RKO (cell line): ENCODE results near the gene ZDHHC5.

Source experiments
- DNase-seq: peaks from one replicate; pipeline ENCODE4 v3.0.0-alpha.2; 2016; ENCODE audit warnings: low spot score

ZDHHC5 gene, protein sequence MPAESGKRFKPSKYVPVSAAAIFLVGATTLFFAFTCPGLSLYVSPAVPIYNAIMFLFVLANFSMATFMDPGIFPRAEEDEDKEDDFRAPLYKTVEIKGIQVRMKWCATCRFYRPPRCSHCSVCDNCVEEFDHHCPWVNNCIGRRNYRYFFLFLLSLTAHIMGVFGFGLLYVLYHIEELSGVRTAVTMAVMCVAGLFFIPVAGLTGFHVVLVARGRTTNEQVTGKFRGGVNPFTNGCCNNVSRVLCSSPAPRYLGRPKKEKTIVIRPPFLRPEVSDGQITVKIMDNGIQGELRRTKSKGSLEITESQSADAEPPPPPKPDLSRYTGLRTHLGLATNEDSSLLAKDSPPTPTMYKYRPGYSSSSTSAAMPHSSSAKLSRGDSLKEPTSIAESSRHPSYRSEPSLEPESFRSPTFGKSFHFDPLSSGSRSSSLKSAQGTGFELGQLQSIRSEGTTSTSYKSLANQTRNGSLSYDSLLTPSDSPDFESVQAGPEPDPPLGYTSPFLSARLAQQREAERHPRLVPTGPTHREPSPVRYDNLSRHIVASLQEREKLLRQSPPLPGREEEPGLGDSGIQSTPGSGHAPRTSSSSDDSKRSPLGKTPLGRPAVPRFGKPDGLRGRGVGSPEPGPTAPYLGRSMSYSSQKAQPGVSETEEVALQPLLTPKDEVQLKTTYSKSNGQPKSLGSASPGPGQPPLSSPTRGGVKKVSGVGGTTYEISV

DNA sequence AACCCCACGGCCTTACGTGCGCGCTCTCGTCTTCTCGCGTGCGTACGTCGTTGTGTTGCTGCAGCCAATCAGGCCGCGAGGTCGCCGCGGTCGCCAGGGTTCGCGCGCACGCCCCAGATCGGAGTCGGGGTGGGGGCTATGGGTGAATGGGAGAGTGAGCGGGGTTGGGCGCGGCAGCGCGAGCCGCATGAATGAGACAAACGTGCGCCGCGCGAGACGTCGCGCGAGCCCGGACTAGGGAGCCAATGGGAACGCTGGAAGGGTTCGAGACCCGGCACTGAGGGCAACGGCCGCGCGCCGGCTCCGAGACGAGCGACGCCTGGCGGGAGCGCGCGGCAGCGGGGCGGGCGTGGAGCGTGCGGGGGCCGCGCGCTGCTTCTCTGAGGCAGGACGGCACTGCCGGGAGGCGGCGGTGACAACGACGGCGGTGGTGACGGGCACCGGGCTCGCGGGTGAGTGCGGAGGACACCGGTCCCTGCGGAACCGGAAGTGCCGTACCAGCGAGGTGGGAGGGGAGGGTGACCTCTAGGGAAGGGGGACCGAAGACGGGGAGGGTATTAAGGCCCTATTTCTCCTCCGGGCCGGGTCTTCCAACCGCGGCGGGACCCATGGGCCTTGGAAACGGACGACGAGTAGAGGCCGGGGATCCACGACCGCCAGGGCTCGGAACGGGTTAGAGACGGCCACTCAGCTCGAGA, at the start of gene ZDHHC5:
Gene ZDHHC5, plus strand, starts transcription at position 379 of the 698 bp plus-strand sequence. CDS start 4,977 bp downstream, outside the sequence.
- peak; percentile 98 for DNase-seq

DNA sequence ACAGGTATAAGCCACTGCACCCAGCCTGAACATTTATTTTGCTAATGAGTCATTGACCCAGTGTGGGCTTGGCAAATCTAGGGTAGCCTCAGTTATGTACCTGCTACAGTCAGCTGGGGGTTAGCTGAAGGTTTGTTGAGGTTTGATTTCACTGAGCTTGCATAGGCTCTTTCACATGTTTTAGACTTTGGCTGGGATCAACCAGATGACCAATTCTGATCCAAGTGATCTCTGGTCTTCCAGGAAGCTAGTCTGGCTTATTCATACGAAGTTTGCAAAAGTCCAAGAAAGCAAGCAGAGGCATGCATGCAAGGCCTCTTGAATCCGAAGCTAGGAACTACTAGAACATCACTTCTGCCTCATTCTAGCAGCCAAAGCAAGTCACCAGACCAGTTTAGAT, 49.5 kb upstream of the ZDHHC5 start:
- DNase-seq, result no peak

DNA sequence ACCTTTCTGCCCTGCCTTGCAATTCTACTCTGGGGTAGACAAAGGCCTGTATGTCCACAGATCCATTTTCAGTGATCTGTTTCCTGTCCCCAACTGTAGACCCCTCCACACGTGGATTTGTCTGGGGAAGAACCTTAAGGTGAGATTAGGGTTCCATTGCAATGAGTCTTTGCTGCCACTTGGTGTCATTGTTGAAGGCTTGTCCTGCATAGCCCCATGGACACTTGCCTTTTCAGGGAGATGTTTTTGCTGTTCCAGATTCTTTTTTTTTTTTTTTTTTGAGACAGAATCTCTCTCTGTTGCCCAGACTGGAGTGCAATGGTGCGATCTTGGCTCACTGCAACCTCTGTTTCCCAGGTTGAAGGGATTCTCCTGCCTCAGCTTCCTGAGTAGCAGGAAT, 48.6 kb upstream of the ZDHHC5 start:
- DNase-seq, result no peak

DNA sequence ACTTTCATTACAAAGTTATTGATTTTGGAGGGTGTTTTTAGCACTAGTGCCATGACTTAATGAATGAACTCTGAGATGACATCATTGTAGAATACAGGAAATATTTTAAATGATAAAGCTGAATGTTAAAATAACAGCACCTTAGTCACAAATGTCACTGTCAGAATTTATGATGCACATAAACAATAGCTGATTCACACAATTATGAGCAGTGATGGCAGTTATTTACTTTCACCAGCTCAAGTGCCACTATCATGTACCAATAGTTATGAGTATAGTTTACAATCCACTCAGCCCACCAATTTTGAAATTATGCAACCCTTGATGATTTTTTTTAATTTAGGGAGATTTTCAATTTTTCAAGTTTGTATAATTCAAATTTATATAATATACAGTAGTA, 47.4 kb upstream of the ZDHHC5 start:
- DNase-seq, result peak; percentile 14

DNA sequence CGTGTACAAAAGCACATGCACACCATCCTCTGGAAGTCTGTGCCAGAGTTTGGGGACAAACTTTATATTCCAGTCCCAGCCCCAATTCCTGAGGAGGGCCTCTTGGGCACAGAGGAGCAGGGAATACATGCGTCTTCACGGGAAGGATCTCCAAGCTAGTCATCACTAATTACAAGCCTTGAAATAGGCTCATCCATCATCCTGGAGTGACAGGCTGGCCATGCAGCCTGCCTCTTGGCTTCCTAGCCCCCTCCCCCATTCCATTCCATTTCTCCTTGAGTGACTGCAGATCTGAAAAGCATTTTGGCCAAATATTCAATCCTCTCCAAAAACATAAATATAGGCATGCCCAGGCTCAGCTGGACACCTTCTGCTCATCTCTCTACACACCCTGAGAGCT, 45.7 kb upstream of the ZDHHC5 start:
- no peak for DNase-seq

DNA sequence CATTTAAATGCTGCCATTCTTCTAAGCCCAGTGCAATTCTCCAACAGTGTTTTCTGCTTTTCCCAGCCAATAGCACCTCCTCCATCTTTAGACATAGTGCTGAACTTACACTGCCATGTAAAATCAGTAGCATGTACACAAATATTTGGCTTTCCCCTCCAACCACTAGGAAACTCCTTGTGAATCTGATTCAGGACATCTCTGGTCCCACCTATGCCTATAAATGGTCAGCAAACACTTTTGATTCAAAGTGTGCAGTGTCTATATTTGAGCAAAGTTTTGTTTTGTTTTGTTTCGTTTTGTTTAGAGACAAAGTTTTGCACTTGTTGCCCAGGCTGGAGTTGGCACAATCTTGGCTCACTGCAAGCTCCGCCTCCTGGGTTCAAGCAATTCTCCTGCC, 43.0 kb upstream of the ZDHHC5 start:
- no peak for DNase-seq

DNA sequence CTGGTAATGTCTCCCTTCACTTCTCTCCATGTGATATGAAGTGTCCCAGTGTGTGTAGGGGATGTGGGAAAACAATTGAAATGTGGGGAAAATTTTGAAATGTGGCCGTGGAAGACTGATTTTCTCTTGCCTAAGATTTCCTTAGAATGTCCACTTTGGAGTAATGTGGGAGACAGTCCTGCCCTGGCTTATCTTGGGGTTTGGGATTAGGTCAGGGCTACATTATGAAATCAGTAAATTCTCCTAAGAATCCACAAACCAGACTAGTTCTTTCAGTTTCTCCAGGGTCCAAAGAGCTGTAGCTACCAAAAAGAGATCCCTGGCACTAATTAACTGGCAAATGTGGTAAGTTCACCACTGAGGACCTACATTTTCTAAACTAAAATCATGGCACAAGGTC, 41.0 kb upstream of the ZDHHC5 start:
- DNase-seq, result no peak

DNA sequence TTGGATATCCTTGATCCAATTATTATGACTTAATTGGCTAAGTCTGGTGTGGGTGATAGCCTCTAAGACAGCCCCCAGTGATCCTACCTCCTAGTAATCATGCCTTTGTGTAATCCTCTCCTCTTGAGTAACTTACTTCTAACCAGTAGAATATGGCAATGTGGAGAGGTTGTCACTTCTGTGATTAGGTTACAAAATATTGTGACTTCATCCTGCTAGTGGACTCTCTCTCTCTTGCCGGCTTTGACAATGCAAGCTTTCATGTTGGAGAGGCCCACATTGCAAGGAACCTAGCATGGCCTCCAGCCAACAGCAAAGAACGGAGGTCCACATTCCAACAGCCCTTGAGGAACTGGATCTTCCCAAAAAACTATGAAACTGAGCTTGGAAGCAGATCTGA, 37.7 kb upstream of the ZDHHC5 start:
- no peak for DNase-seq

DNA sequence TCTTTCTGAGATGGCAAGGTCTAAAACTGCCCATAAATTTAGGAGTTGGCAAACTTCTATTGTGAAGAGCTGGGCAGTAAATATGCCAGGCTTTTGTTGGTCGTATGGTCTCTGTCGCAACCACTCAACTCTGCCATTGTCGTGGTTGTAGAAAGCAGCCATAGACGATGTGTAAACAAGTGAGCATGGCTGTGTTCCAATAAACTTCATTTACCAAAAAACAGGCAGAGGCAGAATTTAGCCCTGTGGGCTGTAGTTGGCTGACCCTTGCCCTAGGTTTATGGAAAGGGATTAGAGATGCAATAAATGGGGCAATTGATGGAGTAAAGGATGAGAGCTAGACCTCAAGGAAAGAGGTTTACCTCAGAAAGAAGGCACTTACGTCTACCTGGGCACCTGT, 35.8 kb upstream of the ZDHHC5 start:
- DNase-seq, result no peak

DNA sequence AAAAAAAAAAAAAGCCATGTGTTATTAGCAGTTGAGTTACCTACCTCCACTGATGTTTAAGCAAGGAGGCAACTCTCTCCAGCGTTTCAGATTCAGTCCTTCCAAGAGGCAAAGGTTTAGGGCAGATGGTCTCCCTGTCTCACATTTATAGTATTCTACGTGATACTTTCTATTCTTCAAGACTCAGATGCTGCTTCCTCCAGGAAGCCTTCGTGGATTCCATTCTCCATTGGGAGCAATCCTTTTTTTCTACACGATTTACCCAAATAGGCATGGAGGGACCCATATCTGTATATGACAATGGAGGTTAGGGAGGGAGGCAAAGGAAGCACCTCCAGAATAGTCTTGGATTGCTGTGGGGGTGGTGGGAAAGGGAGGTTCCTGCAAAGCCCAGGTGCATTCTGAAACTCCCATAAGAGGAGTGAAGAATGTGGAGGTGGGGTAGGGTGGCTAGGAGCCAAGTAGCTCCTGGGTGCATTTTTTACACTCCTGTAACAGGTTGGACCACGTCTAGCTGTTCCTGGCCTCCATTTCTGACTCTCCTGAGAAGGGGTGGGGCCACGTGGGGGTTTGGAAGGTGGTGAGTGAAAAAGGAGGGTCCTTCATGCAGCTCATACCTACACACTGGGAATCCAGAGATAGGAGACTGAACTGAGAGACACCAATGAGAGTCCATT, 34.4 kb upstream of the ZDHHC5 start:
- DNase-seq, result no peak

DNA sequence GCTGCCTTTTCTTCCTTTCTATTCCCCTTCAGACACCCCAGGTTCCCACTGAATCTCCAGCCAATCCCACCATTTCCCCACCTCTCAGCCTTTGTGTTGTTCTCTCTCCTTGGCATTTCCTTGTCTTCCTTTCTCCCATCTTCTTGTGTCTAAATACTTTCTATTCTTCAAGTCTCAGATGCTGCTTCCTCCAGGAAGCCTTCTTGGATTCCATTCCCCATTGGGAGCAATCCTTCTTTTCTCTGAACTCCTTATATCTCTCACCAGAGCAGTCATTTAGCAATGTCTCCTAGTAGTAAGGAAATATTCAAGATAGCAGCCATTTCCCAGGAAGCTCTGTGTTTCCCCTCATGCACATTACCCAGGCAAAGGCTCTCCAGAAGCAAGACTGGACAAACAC, 33.6 kb upstream of the ZDHHC5 start:
- no peak for DNase-seq

DNA sequence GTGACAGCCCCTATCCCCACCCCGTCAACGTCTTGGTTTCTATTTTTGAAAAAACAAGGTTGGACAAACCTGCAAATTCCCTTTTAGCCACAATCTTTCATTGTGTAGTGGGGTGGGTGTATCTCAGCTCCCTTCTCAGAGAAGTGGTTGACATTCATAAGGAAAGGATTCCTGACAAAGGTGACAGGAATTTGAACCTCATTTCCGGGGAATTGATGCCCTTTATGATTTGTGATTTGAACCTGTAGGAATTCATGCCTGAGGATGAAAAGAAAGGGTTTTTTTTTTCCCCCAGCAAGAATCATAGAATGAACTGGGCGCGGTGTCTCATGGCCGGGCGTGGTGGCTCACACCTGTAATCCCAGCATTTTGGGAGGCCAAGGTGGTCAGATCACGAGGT, 32.7 kb upstream of the ZDHHC5 start:
- DNase-seq, result no peak

DNA sequence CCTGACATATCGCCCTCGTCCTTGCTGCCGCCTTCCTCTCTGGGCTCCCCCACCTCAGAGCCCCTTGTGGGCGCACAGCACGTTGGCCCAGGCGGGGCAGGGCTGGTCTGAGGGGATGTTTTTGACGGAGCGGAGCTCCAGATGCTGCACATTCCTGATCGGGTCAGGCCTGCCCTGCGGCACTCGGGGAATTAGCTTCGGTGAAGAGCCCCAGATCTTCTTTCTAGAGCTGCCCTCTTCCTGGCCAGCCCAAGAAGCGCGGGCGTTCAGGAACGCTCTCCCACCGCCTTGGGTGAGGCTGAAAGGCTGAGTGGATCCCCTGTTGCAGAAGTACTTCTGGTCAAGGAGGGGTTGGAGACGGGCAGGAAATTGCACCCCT, 30.3 kb upstream of the ZDHHC5 start:
- no peak for DNase-seq

DNA sequence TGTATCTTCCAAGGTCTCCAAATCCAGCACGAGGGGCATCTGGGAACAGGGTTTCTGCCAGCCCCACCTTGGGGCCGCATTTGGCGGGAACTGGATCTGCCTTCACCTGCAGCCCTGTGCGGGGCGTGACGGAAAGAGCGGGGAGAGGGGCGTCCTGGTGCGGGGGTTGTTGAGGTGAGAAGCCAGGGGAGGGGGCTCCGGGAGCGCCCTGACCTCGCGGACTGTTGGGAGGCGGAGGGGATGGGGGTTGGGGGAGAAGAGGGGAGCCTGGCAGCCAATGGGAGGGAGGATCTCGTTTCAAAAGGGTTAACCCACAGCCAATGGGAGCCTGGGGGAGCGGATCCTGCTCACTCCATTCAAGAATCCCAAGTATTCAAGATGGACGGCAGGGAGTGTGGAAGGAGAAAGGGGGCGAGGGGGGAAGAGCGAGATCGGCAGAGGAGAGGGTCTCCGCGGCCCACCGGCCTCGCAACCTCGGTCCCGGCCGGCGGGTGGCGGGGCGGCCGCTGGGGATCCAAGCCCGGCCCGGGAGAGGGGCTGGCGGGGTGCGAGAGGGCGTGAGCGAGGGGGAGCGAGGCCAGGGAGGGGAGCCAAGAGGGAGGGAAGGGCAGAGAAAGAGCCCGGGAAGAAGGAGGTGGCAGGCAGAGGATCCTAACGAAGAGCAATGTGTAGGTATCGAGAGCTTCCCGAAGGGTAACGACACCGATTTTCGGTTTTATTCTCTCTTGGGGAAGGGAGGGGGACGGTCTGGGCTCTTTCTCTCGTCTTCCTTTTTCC, 29.7 kb upstream of the ZDHHC5 start:
- no peak for DNase-seq

DNA sequence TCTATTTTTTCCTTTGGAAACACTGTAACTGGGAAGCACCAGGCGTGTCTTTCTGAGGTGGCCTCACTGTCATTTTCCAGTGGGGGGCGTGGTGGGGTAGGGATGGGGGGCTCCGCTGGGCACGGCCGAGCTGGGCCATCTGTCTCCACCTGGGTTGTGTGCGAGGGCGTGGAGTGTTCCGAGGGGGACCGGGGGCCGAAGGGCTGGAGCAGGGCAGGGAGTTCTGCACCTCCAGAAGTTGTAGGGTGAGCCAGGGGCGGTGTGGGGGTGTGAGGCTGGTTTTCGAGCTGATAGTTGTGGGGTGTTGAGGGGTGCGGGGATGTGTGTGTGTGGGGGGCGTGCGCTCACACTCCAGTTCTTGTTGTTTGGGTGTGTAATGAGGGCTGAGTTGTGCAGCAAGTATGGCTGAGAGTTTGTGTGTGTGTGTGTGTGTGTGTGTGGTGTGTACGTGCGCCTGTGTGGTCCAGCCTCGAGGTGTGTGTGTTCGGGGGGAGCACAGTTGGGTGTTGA, 29.0 kb upstream of the ZDHHC5 start:
- no peak for DNase-seq

DNA sequence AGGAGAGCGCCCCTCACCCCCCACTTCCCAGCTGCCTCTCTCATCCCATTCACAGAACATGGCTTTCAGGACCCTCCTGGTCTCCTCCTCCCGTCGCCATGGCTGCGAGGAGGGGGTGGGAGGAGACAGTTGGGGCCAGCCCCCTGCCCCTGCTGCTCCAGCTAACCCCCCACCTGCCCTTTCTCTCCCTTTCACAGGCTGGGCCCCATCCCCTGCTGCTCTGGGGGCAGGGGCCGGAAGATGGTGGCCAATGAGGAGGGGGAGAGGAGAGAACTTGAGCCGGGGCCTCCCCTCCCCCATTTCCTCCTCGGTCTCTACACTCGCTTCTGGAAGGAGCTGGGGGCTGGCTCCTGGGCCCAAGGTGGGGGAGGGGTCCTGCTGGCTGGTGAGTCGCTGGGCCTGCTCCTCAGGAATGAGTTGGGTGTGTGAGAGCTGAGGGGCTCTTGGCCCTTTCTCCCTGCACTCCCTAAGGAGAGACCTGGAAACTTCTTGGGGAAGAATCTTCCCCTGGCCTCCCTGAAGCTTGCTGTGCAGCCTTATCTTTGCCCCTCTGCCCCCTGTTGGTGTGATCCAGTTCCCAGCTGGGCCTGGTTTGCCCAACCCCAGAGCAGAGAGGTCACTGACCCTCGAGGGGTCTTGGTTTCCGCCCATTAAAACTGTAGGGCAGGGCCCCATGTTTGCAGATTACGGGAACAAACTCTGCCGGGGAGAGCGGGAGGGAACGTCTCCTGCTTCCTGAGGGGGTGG, 28.4 kb upstream of the ZDHHC5 start:
- DNase-seq, result no peak

DNA sequence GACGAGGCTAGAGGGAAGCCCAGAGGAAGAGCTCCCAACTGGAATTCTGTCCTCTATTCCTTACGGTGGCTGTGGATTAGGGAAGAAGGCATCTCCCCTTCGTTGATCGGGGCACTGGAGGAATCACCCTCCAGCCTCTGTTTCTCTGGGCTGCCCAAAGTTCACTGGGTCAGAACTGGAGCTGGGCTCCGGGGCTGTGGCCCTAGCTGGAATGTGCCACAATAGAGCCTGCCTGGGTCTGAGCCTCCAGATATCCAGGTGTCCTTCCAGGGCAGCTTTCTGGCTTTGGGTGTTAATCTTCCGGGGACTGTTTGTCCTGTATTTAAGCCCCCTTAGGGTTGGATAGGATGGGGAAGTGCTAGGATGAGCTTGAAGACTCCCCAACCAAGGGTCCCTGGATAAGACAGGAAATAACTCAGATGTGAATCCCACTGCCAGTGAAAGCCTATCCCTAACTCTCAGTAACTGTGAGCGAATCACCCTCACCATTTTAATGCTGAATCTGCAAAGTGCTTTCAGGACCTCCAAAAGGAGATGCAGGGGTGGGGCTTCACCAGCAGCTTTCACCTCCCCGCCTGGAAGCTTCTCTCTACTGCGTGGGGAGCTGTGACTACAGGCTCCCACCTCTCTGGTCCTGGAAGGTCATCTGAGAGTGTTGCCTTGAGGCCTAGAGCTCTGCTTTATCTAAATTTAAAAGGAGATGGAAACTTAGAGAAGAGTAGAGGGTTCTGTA, 27.7 kb upstream of the ZDHHC5 start:
- DNase-seq, result no peak

DNA sequence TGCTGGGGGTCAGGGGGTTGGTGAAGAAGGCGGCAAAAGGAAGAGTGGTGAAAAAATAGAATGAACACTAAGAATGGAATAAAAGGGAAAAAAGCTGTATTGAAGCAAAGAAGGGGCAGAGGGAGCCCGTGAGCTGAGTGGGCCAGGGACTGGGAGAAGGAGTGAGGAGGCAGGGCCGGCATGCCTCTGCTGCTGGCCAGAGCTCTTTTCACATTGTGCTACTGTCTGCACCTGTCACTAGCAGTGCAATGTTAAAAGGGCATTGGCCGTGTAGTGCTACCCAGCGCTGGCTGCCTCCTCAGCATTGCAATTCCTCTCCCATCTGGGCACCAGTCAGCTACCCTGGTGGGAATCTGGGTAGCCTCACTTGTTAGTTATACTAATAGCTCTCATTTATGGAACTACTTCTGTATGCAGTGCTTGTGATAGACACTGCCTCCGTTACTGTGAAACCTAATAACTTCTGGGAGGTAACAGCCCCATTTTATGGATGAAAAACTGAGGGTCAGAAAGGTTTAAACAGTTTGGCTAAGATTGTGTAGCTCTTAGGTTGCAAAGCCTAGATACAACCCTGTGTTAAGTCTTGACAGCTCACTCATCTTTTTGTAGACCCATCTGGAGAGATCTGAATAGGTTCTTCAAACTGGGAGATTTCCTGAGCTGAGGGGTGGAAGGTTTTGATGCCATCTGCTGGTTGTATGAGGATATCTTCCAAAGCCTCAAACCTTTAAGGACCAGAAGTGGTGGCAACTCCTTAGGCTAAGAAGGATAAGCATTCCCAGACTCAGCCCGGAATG, 26.7 kb upstream of the ZDHHC5 start:
- peak; percentile 81 for DNase-seq

DNA sequence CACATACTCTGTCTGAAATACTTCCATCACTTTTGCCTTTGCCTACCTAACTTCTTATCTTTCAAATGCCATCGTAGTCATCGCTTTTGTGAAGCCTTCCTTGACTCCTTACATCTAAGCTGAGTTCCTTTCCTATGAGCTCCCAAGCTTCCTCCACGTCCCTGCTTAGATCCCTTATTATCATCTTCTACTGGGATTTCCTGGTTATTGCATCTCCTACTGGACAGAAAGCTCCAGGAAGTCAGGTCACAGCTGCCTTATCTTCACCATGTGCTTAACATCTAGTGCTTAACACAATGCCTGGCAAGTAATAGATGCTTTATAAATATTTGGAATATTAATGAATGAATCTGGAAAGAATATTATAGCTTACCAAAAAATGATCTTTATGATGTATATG, 24.1 kb upstream of the ZDHHC5 start:
- DNase-seq, result peak; percentile 58
